Measurements from ENCODE around the gene ABCC8.

The ABCC8 gene

GRCh38 chr11:17476317-17477083 lies at the start of gene ABCC8:
Gene ABCC8 (minus strand): TSS chr11:17476845. CDS start chr11:17476776, 69 bp downstream.
- DNase-seq: no peak

GRCh38 chr11:17526326-17526725 lies 49.7 kb upstream of the ABCC8 start:
- no peak for DNase-seq

GRCh38 chr11:17525570-17525969 lies 48.9 kb upstream of the ABCC8 start:
- no peak for DNase-seq

GRCh38 chr11:17524221-17524620 lies 47.6 kb upstream of the ABCC8 start:
- DNase-seq: no peak

- no peak for DNase-seq
Measured at GRCh38 chr11:17522655-17523054, 46.0 kb upstream of the ABCC8 start.

- no peak for DNase-seq
Measured at GRCh38 chr11:17521106-17521900, 44.7 kb upstream of the ABCC8 start.

- DNase-seq: no peak
Measured at GRCh38 chr11:17519061-17519885, 42.6 kb upstream of the ABCC8 start.

GRCh38 chr11:17518366-17518765 lies 41.7 kb upstream of the ABCC8 start:
- no peak for DNase-seq

- no peak for DNase-seq
Measured at GRCh38 chr11:17517186-17517585, 40.5 kb upstream of the ABCC8 start.

GRCh38 chr11:17516551-17517150 lies 40.0 kb upstream of the ABCC8 start:
- DNase-seq: no peak

GRCh38 chr11:17515443-17516176 lies 39.0 kb upstream of the ABCC8 start:
- DNase-seq: no peak

GRCh38 chr11:17514476-17514875 lies 37.8 kb upstream of the ABCC8 start:
- no peak for DNase-seq

GRCh38 chr11:17513853-17514252 lies 37.2 kb upstream of the ABCC8 start:
- no peak for DNase-seq

- DNase-seq: no peak
Measured at GRCh38 chr11:17512101-17512500, 35.5 kb upstream of the ABCC8 start.

GRCh38 chr11:17511571-17511970 lies 34.9 kb upstream of the ABCC8 start:
- DNase-seq: no peak

- no peak for DNase-seq
Measured at GRCh38 chr11:17510507-17511206, 34.0 kb upstream of the ABCC8 start.

- DNase-seq: no peak
Measured at GRCh38 chr11:17508791-17509190, 32.1 kb upstream of the ABCC8 start.

- DNase-seq: no peak
Measured at GRCh38 chr11:17508306-17508705, 31.7 kb upstream of the ABCC8 start.

GRCh38 chr11:17507773-17508172 lies 31.1 kb upstream of the ABCC8 start:
- DNase-seq: no peak

- DNase-seq: no peak
Measured at GRCh38 chr11:17506942-17507341, 30.3 kb upstream of the ABCC8 start.

GRCh38 chr11:17506314-17506713 lies 29.7 kb upstream of the ABCC8 start:
- no peak for DNase-seq

GRCh38 chr11:17505146-17505545 lies 28.5 kb upstream of the ABCC8 start:
- DNase-seq: no peak

All from GF-D8 (cell line).